ENCODE results near the gene FOCAD. TPM values are rescaled to one million over a fixed set of nuclear protein-coding genes. Genes with fewer than 3 reads are reported as not detected.

The FOCAD gene
- total RNA-seq, 1 experiment from 2014 or later, result 43.3 TPM

DNA sequence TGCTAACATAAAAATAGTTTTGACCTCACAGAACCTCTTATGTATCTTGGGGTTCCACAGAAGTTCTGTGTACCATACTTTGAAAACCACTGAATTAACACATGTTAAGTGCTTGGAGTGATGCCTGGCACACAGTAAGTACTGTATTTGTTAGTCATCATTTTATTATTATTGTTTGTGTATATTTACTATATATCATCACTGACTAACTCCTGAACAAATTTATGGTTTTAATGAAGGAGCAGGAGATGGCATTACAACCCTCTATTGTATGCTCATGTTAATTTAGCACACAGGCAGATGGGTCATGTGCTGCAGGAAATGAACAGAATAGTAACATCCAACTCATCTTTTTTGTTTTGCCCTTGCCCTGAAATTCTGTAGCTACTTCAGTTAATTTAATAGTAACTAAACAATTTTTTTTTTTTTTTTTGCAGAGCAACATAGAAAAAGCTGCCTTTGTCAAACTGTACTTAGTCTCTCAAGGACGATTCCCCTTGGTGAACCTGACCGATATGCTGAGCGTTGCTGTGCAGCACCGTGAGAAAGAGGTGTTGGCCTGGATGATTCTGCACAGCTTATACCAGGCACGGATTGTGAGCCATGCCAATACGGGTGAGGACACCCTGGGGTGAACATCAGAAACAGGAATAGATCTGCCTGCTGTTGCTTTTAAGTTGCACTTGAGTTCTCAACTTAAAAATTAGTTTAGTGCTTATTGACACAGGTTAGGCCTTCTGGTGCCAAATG is 302.0 kb downstream of the FOCAD start:
- TF ChIP-seq, protein P1, sequence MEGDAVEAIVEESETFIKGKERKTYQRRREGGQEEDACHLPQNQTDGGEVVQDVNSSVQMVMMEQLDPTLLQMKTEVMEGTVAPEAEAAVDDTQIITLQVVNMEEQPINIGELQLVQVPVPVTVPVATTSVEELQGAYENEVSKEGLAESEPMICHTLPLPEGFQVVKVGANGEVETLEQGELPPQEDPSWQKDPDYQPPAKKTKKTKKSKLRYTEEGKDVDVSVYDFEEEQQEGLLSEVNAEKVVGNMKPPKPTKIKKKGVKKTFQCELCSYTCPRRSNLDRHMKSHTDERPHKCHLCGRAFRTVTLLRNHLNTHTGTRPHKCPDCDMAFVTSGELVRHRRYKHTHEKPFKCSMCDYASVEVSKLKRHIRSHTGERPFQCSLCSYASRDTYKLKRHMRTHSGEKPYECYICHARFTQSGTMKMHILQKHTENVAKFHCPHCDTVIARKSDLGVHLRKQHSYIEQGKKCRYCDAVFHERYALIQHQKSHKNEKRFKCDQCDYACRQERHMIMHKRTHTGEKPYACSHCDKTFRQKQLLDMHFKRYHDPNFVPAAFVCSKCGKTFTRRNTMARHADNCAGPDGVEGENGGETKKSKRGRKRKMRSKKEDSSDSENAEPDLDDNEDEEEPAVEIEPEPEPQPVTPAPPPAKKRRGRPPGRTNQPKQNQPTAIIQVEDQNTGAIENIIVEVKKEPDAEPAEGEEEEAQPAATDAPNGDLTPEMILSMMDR (conservative IDR thresholded peaks at IDR 0.05), result no peak
- peaks cover 9 to 17% of the 10 kb centered on the region in 2 experiments for H3K4me1 Mint-ChIP-seq
- Histone ChIP-seq H3T11ph (ENCODE audit: low read length) (no peak overlapping the region), H2BK12ac (ENCODE audit: insufficient read length, low read depth, low read length) (no peak overlapping the region), H3K9me3 (ENCODE audit: control insufficient read depth, low read depth, low read length) (no peaks in the 10 kb centered on the region), H3K27me3 (ENCODE audit: insufficient read depth, low read length) (no peaks in the 10 kb centered on the region), H2AFZ (ENCODE audit: low read length) (no peak overlapping the region), H2BK15ac (ENCODE audit: low read depth, low read length) (no peak overlapping the region), H3K4me2 (ENCODE audit: insufficient read depth, insufficient read length, low read length) (no peak overlapping the region), H3K4me1 (ENCODE audit: insufficient read depth, low read length) (no peaks in the 10 kb centered on the region), H3K18ac (ENCODE audit: insufficient read length, low read depth, low read length) (no peak overlapping the region), H3K23me2 (ENCODE audit: insufficient read length, low read depth, low read length, poor library complexity, severe bottlenecking) (no peaks in the 10 kb centered on the region), H2BK5ac (ENCODE audit: insufficient read length, low read length) (no peak overlapping the region), H2BK20ac (ENCODE audit: low read depth, low read length, poor library complexity, severe bottlenecking) (no peak overlapping the region), H3K79me2 (ENCODE audit: insufficient read depth, low read length) (no peaks in the 10 kb centered on the region), H3K79me1 (ENCODE audit: insufficient read depth, low read depth, low read length, poor library complexity, severe bottlenecking) (no peaks in the 10 kb centered on the region), H3K14ac (ENCODE audit: insufficient read depth, low read length) (peak overlapping the region; percentile 71; the same call in 1 of the 2 replicates), H3K23ac (ENCODE audit: insufficient read length, low read depth, low read length) (no peak overlapping the region), H3K4ac (ENCODE audit: low read depth, low read length) (no peak overlapping the region), H4K5ac (ENCODE audit: insufficient read length, low read depth, low read length) (no peak overlapping the region), H3K56ac (ENCODE audit: insufficient read length, low read depth, low read length) (no peak overlapping the region), H2AK5ac (ENCODE audit: insufficient read length, low read length) (no peak overlapping the region), H3K27ac (ENCODE audit: insufficient read length, low read depth, low read length) (peak overlapping the region; percentile 23), H4K91ac (ENCODE audit: insufficient read length, low read depth, low read length) (no peak overlapping the region), H4K20me1 (ENCODE audit: control insufficient read depth, insufficient read depth, insufficient read length) (no peaks in the 10 kb centered on the region), H3K9ac (ENCODE audit: extremely low read depth, insufficient read length, low read length) (no peak overlapping the region), H2BK120ac (ENCODE audit: low read depth, low read length, poor library complexity, severe bottlenecking) (no peak overlapping the region), H4K8ac (replicated peaks; ENCODE audit: insufficient read length, low read depth, low read length) (no peak overlapping the region)
- DNase-seq, result no peak
- H3K27ac Mint-ChIP-seq, result peak overlapping the region in 1 of 3 experiments; percentile 67; a peak in 1 of 7 replicates
- no peaks in the 10 kb centered on the region for H3K27me3 Mint-ChIP-seq (ENCODE audit: low read depth)
- no peaks in the 10 kb centered on the region for H3K9me3 Mint-ChIP-seq
- WGBS (ENCODE audit: extremely low coverage, insufficient read length, low lambda C conversion rate), result no CpG with 5 or more reads among the region's 6 CpGs
- H3K36me3 Mint-ChIP-seq (ENCODE audit: insufficient read depth in 1 of 3, low read depth in 3 of 3), result peaks cover 21 to 47% (median 46%) of the 10 kb centered on the region in 3 experiments; a peak in 6 of 7 replicates
- no peak overlapping the region for H3K4me3 Mint-ChIP-seq
